GM19395 (cell line): ENCODE results near the gene LRRC25.
A peak's percentile ranks its signal among the peaks of the same experiment; 100 is the strongest.
"Not testable (repeated sequence)": the region's sequence is repeated elsewhere in the genome, so short reads cannot be mapped to it uniquely, and the experiment has no call there.

Experiments
- ATAC-seq: cut with Tn5 transposase; IDR thresholded peaks from one replicate; pipeline ENCODE4 v1.9.1; 2021; ENCODE audit warnings: mild to moderate bottlenecking, moderate library complexity; ENCODE audit not compliant: unreplicated experiment

The LRRC25 gene

DNA sequence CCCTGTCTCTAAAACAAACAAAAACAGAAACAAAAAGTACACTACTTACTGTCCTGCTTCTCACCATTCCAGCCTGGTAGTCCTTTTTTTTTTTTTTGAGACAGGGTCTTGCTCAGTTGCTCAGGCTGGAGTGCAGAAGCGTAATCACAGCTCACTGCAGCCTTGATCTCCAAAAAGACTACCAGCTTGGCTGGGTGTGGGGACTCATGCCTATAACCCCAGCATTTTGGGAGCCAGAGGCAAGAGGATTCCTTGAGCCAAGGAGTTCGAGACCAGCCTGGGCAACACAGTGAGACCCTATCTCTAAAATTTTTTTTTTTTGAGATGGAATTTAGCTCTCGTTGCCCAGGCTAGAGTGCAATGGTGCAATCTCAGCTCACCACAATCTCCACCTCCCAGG, 16.6 kb downstream of the LRRC25 start:
- ATAC-seq, result no peak

DNA sequence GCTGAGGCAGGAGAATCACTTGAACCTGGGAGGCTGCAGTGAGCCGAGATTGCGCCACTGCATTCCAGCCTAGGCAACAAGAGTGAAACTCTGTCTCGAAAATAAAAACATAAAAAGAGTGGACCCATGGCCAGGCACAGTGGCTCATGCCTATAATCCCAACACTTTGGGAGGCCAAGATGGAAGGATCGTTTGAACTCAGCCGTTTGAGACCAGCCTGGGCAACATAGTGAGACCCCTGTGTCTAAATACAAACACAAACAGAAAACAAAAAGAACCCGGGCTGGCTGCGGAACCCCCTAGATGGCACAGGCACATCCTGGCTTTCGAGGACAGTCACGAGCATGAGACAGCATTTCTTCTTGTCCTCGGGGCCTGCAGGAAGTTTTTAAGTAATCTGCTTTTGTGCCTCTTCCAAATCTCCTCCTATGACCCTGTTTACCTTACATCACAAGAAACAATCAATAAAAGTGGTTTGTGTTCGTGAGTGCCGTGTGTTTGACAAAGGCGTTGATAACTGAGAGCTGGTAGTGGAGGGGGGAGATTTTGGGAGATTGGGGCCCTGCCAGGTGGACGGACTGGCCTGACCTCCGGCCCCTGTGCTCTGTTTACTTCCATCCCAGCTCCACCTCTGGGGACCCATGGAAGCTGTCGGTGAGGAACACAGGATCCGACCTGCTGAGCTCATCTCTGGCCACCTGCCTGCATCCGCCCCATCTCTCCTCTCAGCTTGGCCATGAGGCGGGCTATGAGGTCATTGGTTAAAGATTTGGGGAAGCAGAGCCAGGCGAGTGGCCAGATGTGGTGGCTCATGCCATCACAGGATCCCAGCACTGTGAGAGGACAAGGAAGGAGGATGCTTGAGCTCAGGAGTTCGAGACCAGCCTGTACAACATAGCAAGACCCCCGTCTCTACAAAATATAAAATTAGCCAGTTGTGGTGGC, 17.3 kb downstream of the LRRC25 start:
- ATAC-seq, result no peak

DNA sequence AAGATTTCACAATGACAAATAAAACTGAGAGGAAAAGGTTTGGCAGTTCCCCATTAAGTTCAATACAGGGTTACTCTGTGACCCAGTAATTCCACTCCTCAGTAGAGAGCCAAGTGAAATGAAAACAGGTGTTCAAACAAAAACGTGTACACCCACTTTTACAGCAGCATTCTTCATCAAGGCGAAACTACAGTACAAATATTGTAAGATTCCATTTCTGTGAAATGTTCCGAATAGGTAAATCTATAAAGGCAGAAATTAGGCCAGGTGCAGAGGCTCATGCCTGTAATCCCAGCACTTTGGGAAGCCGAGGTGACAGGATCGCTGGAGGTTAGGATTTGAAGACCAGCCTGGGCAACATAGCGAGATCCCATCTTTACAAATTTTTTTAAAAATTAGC, 20.4 kb downstream of the LRRC25 start:
- ATAC-seq, result no peak

DNA sequence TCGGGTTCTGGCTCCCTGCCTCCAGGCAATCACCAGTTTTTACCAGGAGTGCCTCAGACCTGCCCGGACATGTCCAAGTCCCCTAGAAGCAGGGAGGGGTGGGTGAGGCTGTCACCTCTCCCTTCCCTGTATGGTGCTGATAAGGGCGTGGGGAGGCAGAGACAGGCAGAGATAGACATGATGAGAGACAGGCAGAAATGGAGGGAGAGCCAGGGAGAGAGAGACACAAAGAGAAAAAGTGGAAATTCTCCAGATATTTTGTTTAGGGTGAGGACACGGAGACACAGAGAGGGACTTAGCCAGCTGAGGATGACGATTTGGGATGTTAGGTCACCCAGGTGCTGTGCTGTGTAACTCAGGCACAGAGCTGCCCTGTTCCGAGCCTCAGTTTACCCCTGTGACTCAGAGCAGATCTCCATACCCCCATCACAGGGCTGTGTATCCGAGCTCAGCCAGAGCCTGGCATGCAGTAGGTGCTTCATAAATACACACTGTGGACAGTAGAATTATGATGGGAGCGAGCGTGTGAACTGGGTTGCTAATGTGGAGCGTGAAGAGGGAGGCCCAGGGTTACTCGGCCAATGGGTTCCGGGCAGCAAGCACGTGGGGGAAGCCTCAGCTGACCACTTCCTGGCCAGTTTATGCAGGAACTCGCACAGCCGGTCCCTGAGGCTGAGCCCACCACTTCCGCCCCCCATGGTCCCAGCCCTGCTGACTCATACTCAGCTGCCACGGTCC, 23.4 kb downstream of the LRRC25 start:
- ATAC-seq, result peak; percentile 83

DNA sequence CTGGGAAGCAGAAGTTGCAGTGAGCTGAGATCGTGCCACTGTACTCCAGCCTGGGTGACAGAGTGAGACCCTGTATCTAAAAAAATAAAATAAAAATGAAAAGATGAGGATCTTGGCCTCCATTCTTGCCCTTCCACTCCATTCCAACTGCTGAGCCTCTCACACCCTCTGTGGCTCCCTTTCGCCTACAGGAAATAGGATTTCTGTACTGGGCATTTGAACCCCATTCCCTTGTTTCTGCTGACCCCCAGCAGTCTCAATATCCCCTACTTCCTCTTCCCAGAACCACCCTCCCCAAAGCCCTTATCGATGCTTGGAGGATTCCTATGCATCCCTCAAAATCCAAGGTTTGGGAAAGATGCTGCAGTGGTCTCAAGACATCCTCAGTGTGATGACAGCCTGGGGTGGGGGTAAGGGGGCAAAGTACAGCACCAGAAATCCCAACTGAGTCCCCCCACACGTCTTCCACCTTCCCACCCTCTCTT, 24.0 kb downstream of the LRRC25 start:
- no peak for ATAC-seq

DNA sequence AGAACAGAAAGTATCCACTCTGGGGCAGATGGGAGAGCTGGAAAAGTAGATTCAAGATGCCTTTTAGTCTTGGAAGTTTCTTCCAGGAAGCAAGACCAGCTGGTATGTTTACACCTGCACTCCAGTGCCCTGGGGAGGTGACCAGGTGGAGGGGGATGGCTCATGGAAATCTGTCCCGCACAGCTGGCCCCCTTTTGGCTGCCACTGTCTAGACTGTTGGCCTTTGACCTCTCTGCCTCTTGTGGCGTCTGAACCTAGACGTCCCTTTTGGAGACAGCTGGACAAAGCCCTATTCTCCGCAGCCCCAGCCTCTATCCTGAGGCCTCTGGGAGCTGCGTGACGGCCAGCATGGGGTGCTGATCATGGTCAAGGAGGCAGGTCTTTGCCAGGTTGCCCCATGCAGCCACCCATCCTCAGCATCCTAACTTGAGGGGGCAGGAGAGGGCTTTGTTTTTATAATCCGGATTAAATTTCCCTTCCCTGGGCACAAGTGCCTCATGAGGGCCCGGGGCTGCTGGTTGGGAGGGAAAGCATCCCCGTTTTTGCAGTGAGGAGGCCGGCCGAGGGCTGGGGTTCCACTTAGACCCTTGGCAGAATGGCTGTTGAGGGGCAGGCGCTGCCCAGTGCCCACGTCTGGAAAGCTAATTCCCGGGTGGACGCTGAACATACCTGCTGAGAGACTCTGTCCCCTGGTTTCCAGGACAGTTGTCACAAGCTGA, 28.8 kb downstream of the LRRC25 start:
- no peak for ATAC-seq

DNA sequence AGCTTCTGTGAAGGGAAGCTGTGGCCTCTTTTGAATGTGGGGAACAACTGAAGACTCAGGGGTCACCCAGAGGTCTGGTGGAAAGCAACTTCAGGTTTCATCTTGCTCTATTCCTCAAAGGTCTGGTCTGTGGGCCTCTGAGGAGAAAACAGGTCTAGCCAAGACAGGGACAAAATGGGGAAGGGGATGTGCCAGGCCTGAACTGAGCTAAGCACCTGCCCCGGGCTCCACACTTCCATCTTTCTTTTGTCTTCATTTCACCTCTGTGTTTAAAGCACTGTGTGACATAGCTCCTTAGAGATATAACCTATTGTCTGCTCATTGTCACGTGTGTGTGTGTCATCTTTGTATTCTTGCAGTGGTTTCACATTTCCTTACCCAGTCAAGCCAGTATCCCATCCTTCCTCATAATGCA, 31.4 kb downstream of the LRRC25 start:
- no peak for ATAC-seq

DNA sequence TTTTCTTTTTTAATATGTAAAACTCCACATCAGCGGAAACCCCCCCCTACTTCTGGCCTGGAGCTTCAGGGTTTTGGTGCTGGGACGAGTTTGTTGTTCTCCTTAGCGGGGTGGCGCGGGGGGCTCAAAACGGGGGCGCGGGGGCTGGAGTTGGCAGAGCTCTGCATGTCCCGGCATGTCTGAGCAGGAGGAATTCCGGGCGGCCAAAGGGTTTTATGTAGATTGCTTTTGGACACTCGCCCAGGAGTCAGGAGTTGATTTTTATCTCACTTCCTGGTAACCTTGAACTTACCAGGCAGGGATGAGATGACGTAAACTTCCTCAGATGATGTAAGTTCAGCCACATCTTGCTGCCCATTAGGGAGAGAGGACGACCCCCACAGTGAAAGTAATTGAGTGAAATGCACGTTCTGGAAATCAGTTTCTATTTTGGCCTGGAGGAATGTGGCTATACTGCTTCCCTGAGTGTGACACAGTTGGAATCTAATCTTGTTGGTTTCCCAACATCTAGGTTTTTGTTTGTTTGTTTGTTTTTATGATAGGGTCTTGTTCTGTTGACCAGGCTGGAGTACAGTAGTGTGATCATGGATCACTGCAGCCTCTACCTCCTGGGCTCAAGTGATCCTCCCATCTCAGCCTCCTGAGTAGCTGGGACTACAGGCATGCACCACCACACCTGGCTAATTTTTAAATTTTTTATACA, 32.4 kb downstream of the LRRC25 start:
- ATAC-seq, result no peak

DNA sequence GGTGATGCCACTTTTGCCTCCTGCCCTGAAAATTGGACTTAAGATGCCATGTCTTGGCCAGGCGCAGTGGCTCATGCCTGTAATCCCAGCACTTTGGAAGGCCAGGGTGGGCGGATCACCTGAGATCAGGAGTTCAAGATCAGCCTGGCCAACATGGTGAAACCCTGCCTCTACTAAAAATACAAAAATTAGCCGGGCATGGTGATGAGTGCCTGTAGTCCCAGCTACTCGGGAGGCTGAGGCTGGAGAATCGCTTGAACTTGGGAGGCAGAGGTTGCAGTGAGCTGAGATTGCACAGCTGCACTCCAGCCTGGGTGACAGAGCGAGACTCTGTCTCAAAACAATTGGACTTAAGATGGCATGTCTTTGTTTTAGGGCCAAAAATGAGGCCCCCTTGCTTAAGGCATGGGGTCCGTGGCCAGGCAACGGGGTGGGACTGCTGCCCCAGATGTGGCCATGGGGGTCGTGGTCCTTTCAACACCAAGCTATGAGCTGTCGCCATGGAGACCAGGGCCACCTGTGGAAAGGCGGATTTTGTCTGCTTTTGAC, 33.1 kb downstream of the LRRC25 start:
- not testable (repeated sequence) for ATAC-seq

DNA sequence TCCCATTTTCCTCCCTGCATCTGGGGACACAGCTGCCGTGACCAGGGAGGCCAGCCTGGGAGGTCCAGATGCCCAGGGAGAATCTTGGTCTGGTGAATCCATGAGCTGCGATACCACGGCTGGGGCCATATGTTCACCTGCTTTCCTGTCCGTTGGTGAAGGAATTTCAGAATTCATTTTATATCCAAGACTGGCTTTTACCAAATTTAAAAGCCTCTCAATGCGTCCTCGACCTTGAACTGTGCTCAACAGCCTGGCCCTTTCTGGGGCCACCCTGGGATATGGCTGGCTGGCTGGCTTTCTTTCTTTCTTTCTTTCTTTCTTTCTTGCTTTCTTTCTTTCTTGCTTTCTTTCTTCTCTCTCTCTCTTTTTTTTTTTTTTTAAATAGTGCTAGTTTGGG, 33.6 kb downstream of the LRRC25 start:
- no peak for ATAC-seq

DNA sequence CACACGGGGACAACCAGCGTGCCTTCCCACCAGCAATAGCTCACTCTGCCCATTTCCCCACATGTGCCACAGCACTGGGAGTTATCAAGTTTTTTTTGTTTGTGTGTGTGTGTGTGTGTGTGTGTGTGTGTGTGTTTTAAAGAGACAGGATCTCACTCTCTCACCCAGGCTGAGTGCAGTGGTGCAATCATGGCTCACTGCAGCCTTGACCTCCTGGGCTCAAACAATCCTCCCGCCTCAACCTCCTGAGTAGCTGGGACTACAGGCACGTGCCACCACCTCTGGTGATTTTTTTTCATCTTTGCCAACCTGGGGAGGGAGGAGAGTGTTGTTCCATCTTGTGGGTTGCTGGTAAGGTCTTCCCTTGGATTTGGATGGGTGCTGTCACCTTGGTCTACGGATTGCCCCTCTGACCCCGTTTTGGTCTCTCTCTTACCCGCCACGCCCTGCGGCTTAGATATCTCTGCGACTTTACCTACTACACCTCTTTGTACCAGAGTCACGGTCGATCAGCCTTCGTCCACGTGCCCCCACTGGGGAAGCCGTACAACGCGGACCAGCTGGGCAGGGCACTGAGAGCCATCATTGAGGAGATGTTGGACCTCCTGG, 34.4 kb downstream of the LRRC25 start:
- ATAC-seq, result no peak

DNA sequence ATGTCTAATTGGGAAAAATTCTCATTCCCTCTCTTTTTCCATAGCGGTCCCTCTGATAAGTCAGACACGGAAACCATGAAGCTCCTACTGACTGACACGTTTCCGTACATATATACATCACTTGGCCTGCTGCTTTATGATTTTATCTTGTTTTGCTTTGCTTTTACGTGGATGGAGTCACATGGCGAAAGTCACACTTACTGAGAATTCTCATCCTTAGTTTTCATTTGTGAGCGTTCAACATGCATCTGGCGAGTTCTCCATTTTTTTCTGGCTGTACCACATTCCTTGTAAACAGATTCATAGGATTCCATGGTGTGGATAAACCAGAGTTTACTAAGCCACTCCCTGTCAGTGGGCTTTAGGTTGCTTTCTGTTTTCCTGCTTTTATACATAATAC, 35.8 kb downstream of the LRRC25 start:
- ATAC-seq, result no peak

DNA sequence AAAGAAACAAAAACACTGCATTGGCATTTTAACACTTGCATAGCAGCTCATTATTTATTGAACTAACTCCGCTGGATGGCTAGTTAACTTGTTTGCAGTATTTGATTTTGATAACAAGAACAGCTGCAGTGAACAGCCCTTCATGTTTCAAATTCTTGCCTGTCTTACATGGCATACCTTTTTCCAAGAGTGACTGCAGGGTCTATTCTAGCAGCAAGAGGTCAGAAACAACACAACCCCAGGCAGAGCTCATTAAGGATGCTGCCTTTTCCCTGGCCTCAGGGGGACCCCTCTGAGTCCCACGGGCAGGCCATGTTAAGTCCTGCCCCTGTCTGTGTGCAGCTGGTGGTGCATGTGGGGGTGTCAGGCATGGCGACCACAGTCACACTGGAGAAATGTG, 40.4 kb downstream of the LRRC25 start:
- no peak for ATAC-seq

DNA sequence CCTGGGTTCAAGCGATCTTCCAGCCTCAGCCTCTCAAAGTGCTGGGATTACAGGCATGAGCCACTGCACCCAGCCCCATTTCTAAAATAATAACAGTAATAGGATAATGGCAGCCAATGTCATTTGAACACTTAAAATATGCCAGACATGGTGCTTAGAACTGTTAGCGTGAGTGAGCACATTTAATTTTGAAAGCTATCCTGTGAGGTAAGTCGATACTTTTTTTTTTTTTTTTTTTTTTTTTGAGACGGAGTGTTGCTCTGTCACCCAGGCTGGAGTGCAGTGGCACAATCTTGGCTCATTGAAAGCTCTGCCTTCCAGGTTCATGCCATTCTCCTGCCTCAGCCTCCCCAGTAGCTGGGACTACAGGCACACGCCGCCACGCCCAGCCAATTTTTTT, 42.7 kb downstream of the LRRC25 start:
- not testable (repeated sequence) for ATAC-seq

DNA sequence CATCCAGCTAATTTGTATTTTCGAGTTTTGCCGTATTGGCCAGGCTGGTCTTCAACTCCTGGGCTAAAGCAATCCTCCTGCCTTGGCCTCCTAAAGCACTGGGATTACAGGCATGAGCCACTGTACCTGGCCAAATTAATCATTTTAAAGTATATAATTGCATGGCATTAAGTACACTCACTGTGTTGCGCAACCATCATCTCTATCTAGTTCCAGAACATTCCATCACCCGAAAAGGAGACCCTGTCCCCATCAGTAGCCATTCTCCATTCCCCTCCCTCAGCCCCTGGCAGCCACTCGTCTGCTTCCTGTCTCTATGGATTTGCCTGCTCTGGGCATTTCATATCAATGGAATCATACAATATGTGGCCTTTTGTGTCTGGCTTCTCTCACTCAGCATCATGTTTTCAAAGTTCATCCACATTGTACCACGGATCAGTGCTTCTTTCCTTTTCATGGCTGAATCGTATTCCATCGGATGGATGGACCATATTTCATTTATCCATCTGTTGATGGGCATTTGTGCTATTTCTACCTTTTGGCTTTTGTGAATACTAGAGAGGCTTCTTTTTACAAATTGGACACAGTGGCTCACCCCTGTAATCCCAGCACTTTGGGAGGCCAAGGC, 43.9 kb downstream of the LRRC25 start:
- no peak for ATAC-seq

DNA sequence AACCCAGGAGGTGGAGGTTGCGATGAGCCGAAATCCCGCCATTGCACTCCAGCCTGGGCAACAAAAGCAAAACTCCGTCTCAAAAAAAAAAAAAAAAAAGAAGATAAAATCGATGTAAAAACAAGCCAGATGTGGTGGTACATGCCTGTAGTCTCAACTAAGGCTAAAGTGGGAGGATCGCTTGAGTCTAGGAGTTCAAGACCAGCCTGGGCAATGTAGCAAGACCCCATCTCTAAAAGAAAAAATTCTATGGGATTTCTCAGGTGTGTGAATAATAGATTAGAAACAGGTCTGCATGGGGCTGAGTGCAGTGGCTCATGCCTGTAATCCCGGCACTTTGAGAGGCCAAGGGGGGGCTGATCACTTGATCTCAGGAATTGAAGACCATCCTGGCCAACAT, 45.9 kb downstream of the LRRC25 start:
- ATAC-seq, result no peak

DNA sequence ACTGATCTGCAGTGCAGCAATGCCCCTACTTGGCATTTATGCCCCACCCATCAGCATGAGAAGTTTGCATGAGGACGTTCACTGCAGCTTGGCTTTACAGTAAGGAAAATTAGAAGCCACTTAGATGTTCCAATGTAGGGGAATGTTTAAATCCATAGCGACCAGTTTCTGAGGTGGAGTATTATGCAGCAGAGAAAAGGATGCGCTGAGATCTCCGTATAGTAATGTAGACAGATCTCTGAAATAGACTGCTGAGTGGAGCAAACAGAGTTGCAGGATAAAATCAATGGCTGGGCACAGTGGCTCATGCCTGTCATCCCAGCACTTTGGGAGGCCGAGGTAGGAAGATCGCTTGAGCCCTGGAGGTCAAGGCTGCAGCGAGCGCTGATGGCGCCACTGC, 46.9 kb downstream of the LRRC25 start:
- ATAC-seq, result no peak

DNA sequence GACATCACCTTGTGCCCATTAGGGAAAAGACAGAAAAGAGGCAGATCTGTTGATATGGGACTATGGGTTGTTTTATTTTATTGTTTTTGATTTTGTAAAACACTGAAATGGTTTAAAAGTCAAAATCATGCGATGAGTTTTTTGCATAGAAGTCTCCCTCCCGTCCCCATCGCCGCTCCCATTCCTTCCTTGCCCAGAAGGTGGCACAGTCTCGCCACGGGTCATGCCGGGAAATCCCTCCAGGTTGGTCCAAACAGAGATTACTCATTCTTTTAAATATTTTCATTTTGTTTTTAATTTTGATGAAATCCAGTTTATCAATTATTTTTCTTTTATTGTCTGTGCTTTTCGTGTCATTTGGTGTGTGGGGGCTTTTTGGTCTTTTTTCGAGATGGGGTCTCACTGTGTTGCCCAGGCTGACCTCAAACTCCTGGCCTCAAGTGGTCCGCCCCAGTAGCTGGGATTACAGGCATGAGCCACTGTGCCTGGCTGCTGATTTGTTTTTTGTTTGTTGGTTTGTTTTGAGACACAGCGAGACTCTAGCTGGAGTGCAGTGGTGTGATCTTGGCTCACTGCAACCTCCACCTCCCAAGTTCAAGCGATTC, 47.8 kb downstream of the LRRC25 start:
- ATAC-seq, result no peak

DNA sequence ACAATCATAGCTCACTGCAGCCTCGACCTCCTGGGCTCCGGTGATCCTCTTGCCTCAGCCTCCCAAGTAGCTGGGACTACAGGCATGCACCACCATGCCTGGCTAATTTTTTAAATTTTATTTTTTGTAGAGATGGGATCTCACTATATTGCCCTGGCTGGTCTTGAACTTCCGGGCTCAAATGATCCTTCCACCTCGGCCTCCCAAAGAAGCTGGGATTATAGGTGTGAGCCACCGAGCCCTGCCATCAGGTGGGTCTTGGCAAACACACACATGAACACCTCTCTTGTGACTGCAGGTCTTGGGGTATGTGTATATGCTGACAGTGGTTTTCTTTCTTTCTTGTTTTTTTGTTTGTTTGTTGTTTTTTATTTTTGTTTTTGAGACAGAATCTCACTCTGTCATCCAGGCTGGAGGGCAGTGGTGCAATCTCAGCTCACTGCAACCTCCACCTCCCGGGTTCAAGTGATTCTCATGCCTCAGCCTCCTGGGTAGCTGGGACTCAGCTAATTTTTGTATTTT, 48.5 kb downstream of the LRRC25 start:
- not testable (repeated sequence) for ATAC-seq
